Measurements from ENCODE around the gene KNDC1. TPM values are rescaled to one million over a fixed set of nuclear protein-coding genes. Genes with fewer than 3 reads are reported as not detected.

The KNDC1 gene
- total and polyA plus RNA-seq, 2 experiments from 2014 or later, result 1.8 to 16.0 TPM

- TF ChIP-seq ETS1 (IDR thresholded peaks at IDR 0.05), result no peak
- TF ChIP-seq STAT1 (IDR thresholded peaks at IDR 0.05; ENCODE audit: unreplicated experiment), result no peak
- no peak for TF ChIP-seq ZNF331 (CRISPR knock-in tag; IDR thresholded peaks at IDR 0.05; ENCODE audit: low read depth)
Observed at GRCh38 chr10:133249975-133250754, 90.1 kb downstream of the KNDC1 start (continued).

GRCh38 chr10:133251388-133252222, 91.6 kb downstream of the KNDC1 start:
- H3K9me2 ChIP-seq (ENCODE audit: insufficient read depth), result no peaks in the 10 kb centered on the region
- no peak overlapping the region for H3K27ac Mint-ChIP-seq
- H3K9me3 Mint-ChIP-seq, result no peaks in the 10 kb centered on the region; the same call in 1 of the 3 replicates
- H3K4me3 Mint-ChIP-seq, result no peak overlapping the region
- H3F3A ChIP-seq (replicated peaks; ENCODE audit: low read depth), result no peaks in the 10 kb centered on the region
- H3K27me3 ChIP-seq (ENCODE audit: insufficient read depth), result no peaks in the 10 kb centered on the region
- H2AFZ ChIP-seq, result no peak overlapping the region
- H3K4me1 ChIP-seq (ENCODE audit: insufficient read depth), result peaks cover 7% of the 10 kb centered on the region; the same call in 1 of the 2 replicates
- ATAC-seq (no peak), DNase-seq (ENCODE audit: low spot score) (no peak)
- peaks cover 11% of the 10 kb centered on the region for H3K4me1 Mint-ChIP-seq
- no peak overlapping the region for H3K27ac ChIP-seq (ENCODE audit: low read depth)
- peaks cover 15% of the 10 kb centered on the region for H3K27me3 Mint-ChIP-seq (ENCODE audit: insufficient read depth, low read depth, poor library complexity)
- H3K36me3 Mint-ChIP-seq (ENCODE audit: low read depth), result no peaks in the 10 kb centered on the region
- H3K4me3 ChIP-seq, result no peak overlapping the region
- H3K4me2 ChIP-seq, result no peak overlapping the region
- H4K20me1 ChIP-seq (replicated peaks; ENCODE audit: insufficient read depth), result no peaks in the 10 kb centered on the region
- H3K36me3 ChIP-seq (ENCODE audit: insufficient read depth), result no peaks in the 10 kb centered on the region
- H3K79me2 ChIP-seq (replicated peaks; ENCODE audit: insufficient read depth), result no peaks in the 10 kb centered on the region
- no peak for TF ChIP-seq EZH2 (IDR thresholded peaks at IDR 0.05; ENCODE audit: low read depth, unreplicated experiment)
- TF ChIP-seq ZNF462 (CRISPR knock-in tag; IDR thresholded peaks at IDR 0.05), result no peak
- no peak for TF ChIP-seq CTCF (conservative IDR thresholded peaks at IDR 0.05; ENCODE audit: low read depth in 2 of 2)
- TF ChIP-seq ZNF331 (CRISPR knock-in tag; IDR thresholded peaks at IDR 0.05; ENCODE audit: low read depth), result no peak
- TF ChIP-seq POLR2AphosphoS5 (IDR thresholded peaks at IDR 0.05; ENCODE audit: low read depth), result no peak
- no peak for TF ChIP-seq REST (IDR thresholded peaks at IDR 0.05; ENCODE audit: unreplicated experiment)

All from GM23338 (cell line).